Mucosa of rectum (tissue), 2 donors: ENCODE results near the gene RAX.

ENCODE experiments used
- H3K27ac ChIP-seq, 2 donors: one replicate each; pipeline ENCODE4 v1.7.0; 2013; ENCODE audit warnings: inconsistent platforms in 2 of 2, low read depth in 2 of 2, low read length in 2 of 2
- H3K27me3 ChIP-seq, 2 donors: one replicate each; pipeline ENCODE4 v1.7.0; 2013; ENCODE audit warnings: low read length in 2 of 2; ENCODE audit not compliant: control insufficient read depth in 2 of 2, insufficient read depth in 2 of 2
- H3K36me3 ChIP-seq, 2 donors: one replicate each; pipeline ENCODE4 v1.7.0; 2013; ENCODE audit warnings: low read length in 2 of 2; ENCODE audit not compliant: control insufficient read depth in 2 of 2, insufficient read depth in 2 of 2
- H3K4me1 ChIP-seq, 2 donors: one replicate each; pipeline ENCODE4 v1.7.0; 2013; ENCODE audit warnings: low read length in 2 of 2, mild to moderate bottlenecking in 1 of 2; ENCODE audit not compliant: control insufficient read depth in 2 of 2, insufficient read depth in 2 of 2
- H3K4me3 ChIP-seq, 2 donors: one replicate each; pipeline ENCODE4 v1.7.0; 2013; ENCODE audit warnings: low read length in 2 of 2
- H3K9ac ChIP-seq, 2 donors: one replicate each; pipeline ENCODE4 v1.7.0; 2013; ENCODE audit warnings: low read length in 2 of 2, low read depth in 1 of 2, mild to moderate bottlenecking in 1 of 2
- H3K9me3 ChIP-seq, 2 donors: one replicate each; pipeline ENCODE4 v1.7.0; 2013; ENCODE audit warnings: low read length in 2 of 2; ENCODE audit not compliant: control insufficient read depth in 2 of 2
- donor health status: healthy.
- donor health status: Normal muscosa, but diverticular disease.

Gene RAX

GRCh38 chr18:59300676-59301285 is 27.5 kb upstream of the RAX start:
- Histone ChIP-seq H3K27ac (no peak overlapping the region), H3K9me3 (no peaks in the 10 kb centered on the region), H3K4me3 (no peak overlapping the region), H3K9ac (no peak overlapping the region), H3K4me1 (no peaks in the 10 kb centered on the region), H3K36me3 (no peaks in the 10 kb centered on the region), H3K27me3 (peaks cover 0 to 3% of the 10 kb centered on the region in 2 donors)

GRCh38 chr18:59298871-59299270 is 25.6 kb upstream of the RAX start:
- no peak overlapping the region for H3K9ac ChIP-seq
- no peaks in the 10 kb centered on the region for H3K9me3 ChIP-seq
- H3K27ac ChIP-seq: no peak overlapping the region
- no peaks in the 10 kb centered on the region for H3K4me1 ChIP-seq
- no peaks in the 10 kb centered on the region for H3K36me3 ChIP-seq
- no peaks in the 10 kb centered on the region for H3K27me3 ChIP-seq
- H3K4me3 ChIP-seq: no peak overlapping the region

- no peaks in the 10 kb centered on the region for H3K9me3 ChIP-seq
- no peak overlapping the region for H3K4me3 ChIP-seq
- H3K36me3 ChIP-seq: no peaks in the 10 kb centered on the region
- no peak overlapping the region for H3K9ac ChIP-seq
- H3K27ac ChIP-seq: no peak overlapping the region
- H3K27me3 ChIP-seq: no peaks in the 10 kb centered on the region
- no peaks in the 10 kb centered on the region for H3K4me1 ChIP-seq
These were observed 20.1 kb upstream of the RAX start for GRCh38 chr18:59293317-59293716.

DNA sequence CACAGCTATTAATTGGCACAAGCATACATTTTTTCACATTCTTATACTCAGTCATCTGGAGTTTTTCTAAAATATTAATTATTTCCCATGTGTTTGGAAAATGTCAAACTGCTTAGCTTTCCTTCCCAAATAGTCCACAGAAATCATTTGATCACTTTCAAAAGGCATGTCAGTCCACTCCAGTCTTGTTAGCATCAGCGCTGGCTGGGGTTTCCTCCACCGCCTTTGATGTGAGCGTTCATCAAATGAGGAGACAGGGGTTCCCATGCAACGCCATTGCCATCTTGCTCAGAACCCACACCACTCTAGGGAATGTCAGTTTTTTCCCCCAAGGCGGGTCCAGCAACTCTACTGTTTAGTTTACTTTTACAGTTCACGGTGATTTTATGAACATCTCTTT is 13.1 kb upstream of the RAX start:
- H3K9ac ChIP-seq: no peak overlapping the region
- H3K9me3 ChIP-seq: no peaks in the 10 kb centered on the region
- H3K27me3 ChIP-seq: peaks cover 9 to 23% of the 10 kb centered on the region in 2 donors
- H3K36me3 ChIP-seq: no peaks in the 10 kb centered on the region
- no peak overlapping the region for H3K4me3 ChIP-seq
- H3K4me1 ChIP-seq: no peaks in the 10 kb centered on the region
- no peak overlapping the region for H3K27ac ChIP-seq

- Histone ChIP-seq H3K36me3 (no peaks in the 10 kb centered on the region), H3K27me3 (peaks cover 16 to 31% of the 10 kb centered on the region in 2 donors), H3K27ac (no peak overlapping the region), H3K9me3 (no peaks in the 10 kb centered on the region), H3K4me3 (no peak overlapping the region), H3K4me1 (no peaks in the 10 kb centered on the region), H3K9ac (no peak overlapping the region)
These were observed 9.1 kb upstream of the RAX start for GRCh38 chr18:59282341-59282740.

DNA sequence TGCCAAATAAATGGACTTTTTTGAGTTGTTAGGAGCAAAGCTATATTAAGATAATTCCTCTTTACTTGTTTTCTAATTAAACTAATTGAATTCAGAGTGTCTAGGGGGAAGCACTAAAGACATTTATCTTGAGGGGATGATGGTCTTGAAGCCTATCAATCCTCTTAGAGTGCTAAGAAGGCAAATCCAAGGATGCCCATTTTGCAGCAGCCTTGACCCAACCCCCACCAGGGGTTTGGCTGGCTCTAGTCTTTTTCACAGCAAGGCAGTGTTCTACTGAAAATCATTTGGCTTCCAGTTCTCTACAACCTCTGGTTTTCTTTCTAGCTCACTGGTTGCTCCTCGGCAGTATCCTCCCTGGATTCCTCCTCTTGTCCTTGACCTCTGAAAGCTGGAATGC is 6.5 kb upstream of the RAX start:
- Histone ChIP-seq H3K36me3 (no peaks in the 10 kb centered on the region), H3K27me3 (peaks cover 22 to 34% of the 10 kb centered on the region in 2 donors), H3K27ac (no peak overlapping the region), H3K4me1 (no peaks in the 10 kb centered on the region), H3K9me3 (no peaks in the 10 kb centered on the region), H3K9ac (no peak overlapping the region), H3K4me3 (no peak overlapping the region)

DNA sequence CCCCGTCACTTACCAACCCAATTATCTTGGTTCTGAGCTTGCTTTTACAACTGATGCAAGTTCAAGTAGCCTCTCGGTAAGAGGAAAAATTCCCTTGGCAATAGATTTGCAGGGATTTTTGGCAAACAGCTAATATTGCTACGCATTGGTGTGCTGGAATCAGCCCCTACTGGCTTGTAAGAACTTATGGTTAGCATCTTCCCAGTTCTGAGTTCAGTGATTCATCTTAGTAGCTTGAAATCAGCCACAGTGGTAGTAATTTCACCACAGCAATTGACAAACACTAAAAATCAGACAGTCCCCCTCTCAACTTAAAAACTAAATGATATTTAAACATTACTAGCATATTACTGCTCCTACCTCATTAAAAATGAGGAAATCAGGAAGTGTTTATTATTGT is 5.9 kb upstream of the RAX start:
- H3K4me1 ChIP-seq: no peaks in the 10 kb centered on the region
- H3K9ac ChIP-seq: no peak overlapping the region
- H3K9me3 ChIP-seq: no peaks in the 10 kb centered on the region
- H3K27me3 ChIP-seq: peaks cover 27 to 40% of the 10 kb centered on the region in 2 donors
- H3K27ac ChIP-seq: no peak overlapping the region
- H3K36me3 ChIP-seq: no peaks in the 10 kb centered on the region
- no peak overlapping the region for H3K4me3 ChIP-seq

DNA sequence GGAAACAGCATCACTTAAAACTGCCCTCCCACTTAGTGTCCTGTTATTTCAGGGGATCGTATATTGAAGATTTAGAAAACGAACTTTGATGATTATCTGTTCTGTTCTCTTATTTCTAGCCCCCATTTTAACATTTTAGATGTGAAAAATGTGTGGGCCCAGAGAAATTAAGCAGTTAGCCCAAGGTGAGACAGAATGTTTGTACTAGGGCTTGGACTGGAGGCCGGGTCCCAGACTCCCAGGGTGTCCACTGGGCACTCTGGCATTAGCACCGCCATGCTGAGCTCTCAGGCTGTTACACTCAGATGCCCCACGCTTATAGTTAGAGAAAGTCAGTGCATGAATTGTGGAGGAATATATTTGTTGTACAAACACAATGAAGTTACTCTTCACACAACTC is 5.5 kb upstream of the RAX start:
- Histone ChIP-seq H3K27me3 (peaks cover 31 to 41% of the 10 kb centered on the region in 2 donors), H3K4me3 (no peak overlapping the region), H3K9me3 (no peaks in the 10 kb centered on the region)

DNA sequence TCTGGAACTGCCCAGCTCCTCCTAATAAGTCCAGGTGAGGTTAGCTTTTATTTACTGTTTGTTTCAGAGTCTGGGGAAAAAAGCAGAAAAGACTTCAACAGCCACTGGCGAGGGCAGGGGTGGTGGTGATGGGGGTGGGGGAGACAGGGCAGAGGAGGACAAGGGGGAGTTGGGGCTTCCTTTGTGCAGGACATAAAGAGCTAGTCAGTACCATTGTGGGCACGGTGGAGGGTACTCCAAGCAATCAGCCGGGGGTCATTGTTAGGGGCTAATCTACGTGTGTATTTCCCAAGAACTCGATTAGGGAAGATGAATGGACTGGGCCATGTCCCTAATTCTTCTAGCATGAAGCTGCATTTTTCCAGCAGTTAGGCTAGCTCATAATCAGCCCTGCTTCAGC is 2.8 kb upstream of the RAX start:
- Histone ChIP-seq H3K9ac (no peak overlapping the region), H3K9me3 (no peaks in the 10 kb centered on the region), H3K27ac (no peak overlapping the region), H3K4me1 (no peaks in the 10 kb centered on the region), H3K27me3 (peaks cover 39 to 42% of the 10 kb centered on the region in 2 donors), H3K36me3 (no peaks in the 10 kb centered on the region), H3K4me3 (no peak overlapping the region)

More for the DNA sequence above, 5.5 kb upstream of the RAX start:
- H3K36me3 ChIP-seq: no peaks in the 10 kb centered on the region
- H3K4me1 ChIP-seq: no peaks in the 10 kb centered on the region
- H3K9ac ChIP-seq: no peak overlapping the region
- H3K27ac ChIP-seq: no peak overlapping the region

GRCh38 chr18:59275406-59275949 is 2.2 kb upstream of the RAX start:
- H3K36me3 ChIP-seq: no peaks in the 10 kb centered on the region
- H3K27ac ChIP-seq: no peak overlapping the region
- H3K9me3 ChIP-seq: no peaks in the 10 kb centered on the region
- H3K4me1 ChIP-seq: no peaks in the 10 kb centered on the region
- H3K27me3 ChIP-seq: peaks cover 45 to 48% of the 10 kb centered on the region in 2 donors
- no peak overlapping the region for H3K9ac ChIP-seq
- H3K4me3 ChIP-seq: no peak overlapping the region
